OCI-LY1 (cell line): ENCODE results near the gene EPO.

Experiments used
- H2AFZ ChIP-seq: fragments of 200-600 bp; sonication (generic), shearing (Covaris generic); 2 replicates; pipeline ENCODE4 v1.6.0; 2014; ENCODE audit warnings: antibody characterized with exemption, mild to moderate bottlenecking, low read length
- H3F3A ChIP-seq: fragments of 200-600 bp; sonication (generic), shearing (Covaris generic); 2 replicates; pipeline ENCODE4 v1.6.0; 2014; ENCODE audit warnings: mild to moderate bottlenecking, antibody characterized with exemption, low read length, moderate library complexity; ENCODE audit not compliant: insufficient read depth
- H3K27ac ChIP-seq: fragments of 200-600 bp; sonication (generic); 2 replicates; pipeline ENCODE4 v1.5.1; 2014; ENCODE audit warnings: low read length, mixed run types, mild to moderate bottlenecking, low read depth; ENCODE audit not compliant: poor library complexity, severe bottlenecking
- H3K27me3 ChIP-seq: fragments of 200-600 bp; sonication (generic); 2 replicates; pipeline ENCODE4 v1.6.0; 2014; ENCODE audit warnings: antibody characterized with exemption, mild to moderate bottlenecking, low read length, moderate library complexity; ENCODE audit not compliant: insufficient read depth
- H3K36me3 ChIP-seq: fragments of 200-600 bp; sonication (generic); 2 replicates; pipeline ENCODE4 v1.6.1; 2014; ENCODE audit warnings: mild to moderate bottlenecking, antibody characterized with exemption, low read length, moderate library complexity, mixed read lengths; ENCODE audit not compliant: insufficient read depth
- H3K4me1 ChIP-seq: fragments of 200-600 bp; sonication (generic); 2 replicates; pipeline ENCODE4 v1.5.1; 2014; ENCODE audit warnings: mild to moderate bottlenecking, low read length, moderate library complexity; ENCODE audit not compliant: insufficient read depth, severe bottlenecking
- H3K4me2 ChIP-seq: fragments of 200-600 bp; sonication (generic), shearing (Covaris generic); 2 replicates; pipeline ENCODE4 v1.6.1; 2014; ENCODE audit warnings: low read length
- H3K4me3 ChIP-seq: fragments of 200-600 bp; sonication (generic); 2 replicates; pipeline ENCODE4 v1.5.1; 2014; ENCODE audit warnings: low read length, low read depth, mild to moderate bottlenecking, mixed read lengths; ENCODE audit not compliant: poor library complexity, severe bottlenecking
- H3K79me2 ChIP-seq: fragments of 200-600 bp; shearing (Covaris generic); 2 replicates; pipeline ENCODE4 v1.6.1; 2016; ENCODE audit warnings: mixed run types, low read length, mixed read lengths; ENCODE audit not compliant: insufficient read depth
- H3K9ac ChIP-seq: fragments of 200-600 bp; sonication (generic), shearing (Covaris generic); 2 replicates; pipeline ENCODE4 v1.6.1; 2014; ENCODE audit warnings: mild to moderate bottlenecking, low read length, mixed read lengths
- H3K9me2 ChIP-seq: fragments of 200-600 bp; sonication (generic), shearing (Covaris generic); 2 replicates; pipeline ENCODE4 v1.6.1; 2014; ENCODE audit warnings: low read depth, mild to moderate bottlenecking, low read length, mixed read lengths
- H3K9me3 ChIP-seq: fragments of 200-600 bp; shearing (Covaris generic); 2 replicates; pipeline ENCODE4 v1.6.1; 2014; ENCODE audit warnings: low read length, mixed read lengths
- H4K20me1 ChIP-seq: fragments of 200-600 bp; sonication (generic), shearing (Covaris generic); 2 replicates; pipeline ENCODE4 v1.6.0; 2016; ENCODE audit warnings: mild to moderate bottlenecking, low read length; ENCODE audit not compliant: insufficient read depth
- CTCF ChIP-seq: fragments of 200-600 bp; sonication (generic), shearing (Covaris generic); IDR thresholded peaks from 2 replicates; pipeline ENCODE4 v1.5.1; 2017; ENCODE audit warnings: mild to moderate bottlenecking, antibody characterized with exemption, low read length, moderate library complexity, mixed read lengths
- EZH2 ChIP-seq: fragments of 200-600 bp; sonication (generic), shearing (Covaris generic); IDR thresholded peaks from 2 replicates; pipeline ENCODE4 v1.8.0; 2017; ENCODE audit warnings: borderline replicate concordance, mixed run types, mild to moderate bottlenecking, antibody characterized with exemption, low read length, moderate library complexity, mixed read lengths

The EPO gene

GRCh38 chr7:100686822-100687211 is 33.5 kb upstream of the EPO start:
- no peak overlapping the region for H2AFZ ChIP-seq
- TF ChIP-seq EZH2 (no peak), CTCF (no peak)
- no peaks in the 10 kb centered on the region for H3K9me3 ChIP-seq
- H3F3A ChIP-seq = no peaks in the 10 kb centered on the region
- no peaks in the 10 kb centered on the region for H3K27me3 ChIP-seq
- peaks cover 11% of the 10 kb centered on the region for H3K4me1 ChIP-seq
- no peak overlapping the region for H3K4me2 ChIP-seq
- H3K9ac ChIP-seq = no peak overlapping the region
- H3K36me3 ChIP-seq = peaks cover 89% of the 10 kb centered on the region
- H3K27ac ChIP-seq = no peak overlapping the region
- peaks cover 21% of the 10 kb centered on the region for H3K79me2 ChIP-seq
- no peaks in the 10 kb centered on the region for H3K9me2 ChIP-seq
- H3K4me3 ChIP-seq = no peak overlapping the region
- H4K20me1 ChIP-seq = no peaks in the 10 kb centered on the region

DNA sequence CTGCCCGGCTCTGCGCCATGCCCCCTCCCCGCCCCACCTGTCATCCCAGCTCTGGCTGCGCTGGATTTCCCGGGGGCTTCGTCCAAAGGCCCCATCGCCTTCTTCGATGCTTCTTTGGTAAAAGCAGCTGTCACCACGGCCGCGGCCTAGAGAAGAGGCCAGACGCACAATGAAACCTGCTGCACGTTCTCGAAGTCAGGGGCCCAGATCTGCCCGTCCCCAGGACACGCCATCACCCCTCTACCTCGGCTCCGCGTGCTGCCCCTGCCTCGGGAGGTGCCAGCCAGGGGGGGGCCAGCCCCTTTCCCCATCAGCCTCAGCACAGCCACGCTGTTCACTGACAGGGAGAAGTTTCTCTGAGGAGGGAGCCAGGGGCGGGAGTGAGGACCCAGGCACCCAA is 33.0 kb upstream of the EPO start:
- H3K4me2 ChIP-seq = no peak overlapping the region
- no peaks in the 10 kb centered on the region for H3F3A ChIP-seq
- TF ChIP-seq CTCF = no peak
- TF ChIP-seq EZH2 = no peak
- H3K27ac ChIP-seq = no peak overlapping the region
- H3K36me3 ChIP-seq = peaks cover 89% of the 10 kb centered on the region
- no peaks in the 10 kb centered on the region for H3K9me2 ChIP-seq
- H3K79me2 ChIP-seq = peaks cover 25% of the 10 kb centered on the region
- no peak overlapping the region for H2AFZ ChIP-seq
- H3K9ac ChIP-seq = no peak overlapping the region
- no peaks in the 10 kb centered on the region for H3K27me3 ChIP-seq
- no peaks in the 10 kb centered on the region for H3K9me3 ChIP-seq
- H3K4me1 ChIP-seq = peaks cover 15% of the 10 kb centered on the region
- H3K4me3 ChIP-seq = no peak overlapping the region
- H4K20me1 ChIP-seq = no peaks in the 10 kb centered on the region

DNA sequence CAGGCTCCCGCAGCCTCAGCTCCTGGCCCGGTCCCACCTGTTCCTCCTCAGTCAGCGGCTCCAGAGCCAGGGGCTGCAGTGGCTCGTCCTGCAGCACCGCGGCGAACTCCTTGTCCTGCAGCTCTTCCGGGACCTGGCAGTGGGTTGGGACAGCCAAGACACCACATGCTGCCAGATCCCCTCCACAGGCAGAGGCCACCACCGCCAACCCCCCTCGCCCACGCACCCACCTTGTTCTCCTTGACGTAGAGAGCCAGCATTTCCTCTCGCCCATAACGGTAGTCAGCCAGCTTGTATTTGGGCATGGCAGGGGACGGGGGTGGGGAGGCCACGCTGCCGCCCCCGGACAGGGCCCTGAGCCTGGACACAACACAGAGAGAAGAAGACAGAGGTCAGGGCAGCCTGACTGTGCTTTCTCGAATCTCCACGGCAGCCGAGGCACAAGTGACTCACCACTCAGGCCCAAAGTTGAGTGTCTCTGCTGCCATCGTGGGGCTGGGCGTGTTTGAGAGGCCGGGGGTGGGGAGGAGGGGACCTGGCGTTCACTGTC is 32.4 kb upstream of the EPO start:
- H4K20me1 ChIP-seq = no peaks in the 10 kb centered on the region
- no peak overlapping the region for H3K4me2 ChIP-seq
- H3K9ac ChIP-seq = no peak overlapping the region
- peaks cover 21% of the 10 kb centered on the region for H3K4me1 ChIP-seq
- H3K36me3 ChIP-seq = peaks cover 85% of the 10 kb centered on the region
- no peaks in the 10 kb centered on the region for H3K27me3 ChIP-seq
- H3F3A ChIP-seq = no peaks in the 10 kb centered on the region
- no peaks in the 10 kb centered on the region for H3K9me3 ChIP-seq
- no peaks in the 10 kb centered on the region for H3K9me2 ChIP-seq
- H3K27ac ChIP-seq = no peak overlapping the region
- TF ChIP-seq EZH2 (no peak), CTCF (no peak)
- no peak overlapping the region for H3K4me3 ChIP-seq
- H3K79me2 ChIP-seq = peaks cover 31% of the 10 kb centered on the region
- no peak overlapping the region for H2AFZ ChIP-seq
